Stimulated activated effector memory CD8-positive, alpha-beta T cell treated with anti-CD3 and anti-CD28 coated beads, Interleukin-12 subunit alpha, Interleukin-12 subunit beta, amount 100 ng/mL, for 72 hours (primary cell): ENCODE data around the gene IRF6.
A peak's percentile ranks its signal among the peaks of the same experiment; 100 is the strongest.
"Not testable (repeated sequence)": the region's sequence is repeated elsewhere in the genome, so short reads cannot be mapped to it uniquely, and the experiment has no call there.

Experiments
- ATAC-seq: fragments of 150-1000 bp; cut with Tn5 transposase; 2 replicates; pipeline ENCODE4 v1.10.0; 2021
- DNase-seq, 2 donors: peaks; one replicate each; pipeline ENCODE4 v3.0.0; 2021 to 2022; ENCODE audit warnings: low spot score in 2 of 2
- H3K27ac Mint-ChIP-seq: one replicate; pipeline ENCODE4 v1.8.0; 2022; ENCODE audit warnings: mild to moderate bottlenecking, mixed read lengths
- H3K36me3 Mint-ChIP-seq: one replicate; pipeline ENCODE4 v1.8.0; 2022; ENCODE audit warnings: mild to moderate bottlenecking, mixed read lengths
- H3K4me1 Mint-ChIP-seq: one replicate; pipeline ENCODE4 v1.8.0; 2022; ENCODE audit warnings: mixed read lengths
- H3K4me3 Mint-ChIP-seq: one replicate; pipeline ENCODE4 v1.8.0; 2022; ENCODE audit warnings: mild to moderate bottlenecking, mixed read lengths
- H3K9me3 Mint-ChIP-seq: one replicate; pipeline ENCODE4 v1.8.0; 2022; ENCODE audit warnings: mixed read lengths

Gene IRF6

GRCh38 chr1:209808059-209808581 lies 2.2 kb upstream of the IRF6 start:
- no peak overlapping the region for H3K4me3 Mint-ChIP-seq
- DNase-seq: no peak
- peaks cover 21% of the 10 kb centered on the region for H3K4me1 Mint-ChIP-seq
- no peak for ATAC-seq
- H3K9me3 Mint-ChIP-seq: no peaks in the 10 kb centered on the region
- no peaks in the 10 kb centered on the region for H3K36me3 Mint-ChIP-seq
- no peak overlapping the region for H3K27ac Mint-ChIP-seq

- Mint-ChIP-seq H3K4me3 (no peak overlapping the region), H3K27ac (no peak overlapping the region), H3K4me1 (peaks cover 21% of the 10 kb centered on the region), H3K9me3 (no peaks in the 10 kb centered on the region), H3K36me3 (no peaks in the 10 kb centered on the region)
- no peak for ATAC-seq
- DNase-seq: no peak
Measured at GRCh38 chr1:209807509-209807908, 1.6 kb upstream of the IRF6 start.

- peak overlapping the region; percentile 84 for H3K27ac Mint-ChIP-seq
Measured at GRCh38 chr1:209805341-209805781, 581 bp downstream of the IRF6 start.

GRCh38 chr1:209803568-209803967 lies 2.4 kb downstream of the IRF6 start:
- Mint-ChIP-seq H3K27ac (no peak overlapping the region), H3K4me3 (no peak overlapping the region), H3K4me1 (peaks cover 21% of the 10 kb centered on the region), H3K9me3 (no peaks in the 10 kb centered on the region), H3K36me3 (no peaks in the 10 kb centered on the region)
- ATAC-seq: no peak
- no peak for DNase-seq

More at GRCh38 chr1:209805341-209805781, 581 bp downstream of the IRF6 start:
- peaks cover 21% of the 10 kb centered on the region for H3K4me1 Mint-ChIP-seq
- DNase-seq: no peak
- no peaks in the 10 kb centered on the region for H3K36me3 Mint-ChIP-seq
- no peak for ATAC-seq
- H3K9me3 Mint-ChIP-seq: no peaks in the 10 kb centered on the region
- peak overlapping the region; percentile 86 for H3K4me3 Mint-ChIP-seq

GRCh38 chr1:209802780-209803152 lies 3.2 kb downstream of the IRF6 start:
- H3K4me3 Mint-ChIP-seq: no peak overlapping the region

GRCh38 chr1:209802117-209802779 lies 3.7 kb downstream of the IRF6 start:
- DNase-seq: no peak
- Mint-ChIP-seq H3K4me1 (peaks cover 18% of the 10 kb centered on the region), H3K36me3 (no peaks in the 10 kb centered on the region), H3K27ac (no peak overlapping the region), H3K4me3 (no peak overlapping the region), H3K9me3 (no peaks in the 10 kb centered on the region)
- no peak for ATAC-seq

More at GRCh38 chr1:209802780-209803152, 3.2 kb downstream of the IRF6 start:
- DNase-seq (no peak), ATAC-seq (no peak)
- no peak overlapping the region for H3K27ac Mint-ChIP-seq
- no peaks in the 10 kb centered on the region for H3K36me3 Mint-ChIP-seq
- peaks cover 18% of the 10 kb centered on the region for H3K4me1 Mint-ChIP-seq
- no peaks in the 10 kb centered on the region for H3K9me3 Mint-ChIP-seq

- Mint-ChIP-seq H3K4me3 (no peak overlapping the region), H3K27ac (no peak overlapping the region), H3K36me3 (no peaks in the 10 kb centered on the region), H3K9me3 (no peaks in the 10 kb centered on the region), H3K4me1 (peaks cover 15% of the 10 kb centered on the region)
- ATAC-seq (no peak), DNase-seq (no peak)
Measured at GRCh38 chr1:209800984-209801834, 4.7 kb downstream of the IRF6 start.

- H3K36me3 Mint-ChIP-seq: no peaks in the 10 kb centered on the region
- ATAC-seq (no peak), DNase-seq (no peak)
Measured at GRCh38 chr1:209797978-209798639, 7.8 kb downstream of the IRF6 start.

GRCh38 chr1:209793711-209794110 lies 12.2 kb downstream of the IRF6 start:
- not testable (repeated sequence) for H3K4me3 Mint-ChIP-seq, H3K9me3 Mint-ChIP-seq, ATAC-seq, H3K36me3 Mint-ChIP-seq, H3K4me1 Mint-ChIP-seq, H3K27ac Mint-ChIP-seq, DNase-seq

More at GRCh38 chr1:209797978-209798639, 7.8 kb downstream of the IRF6 start:
- Mint-ChIP-seq H3K4me3 (no peak overlapping the region), H3K27ac (no peak overlapping the region), H3K9me3 (no peaks in the 10 kb centered on the region), H3K4me1 (no peaks in the 10 kb centered on the region)

- Mint-ChIP-seq H3K4me1 (no peaks in the 10 kb centered on the region), H3K27ac (no peak overlapping the region), H3K36me3 (no peaks in the 10 kb centered on the region), H3K4me3 (no peak overlapping the region), H3K9me3 (no peaks in the 10 kb centered on the region)
- DNase-seq (no peak), ATAC-seq (no peak)
Measured at GRCh38 chr1:209791920-209792319, 14.0 kb downstream of the IRF6 start.

GRCh38 chr1:209790286-209791193 lies 15.4 kb downstream of the IRF6 start:
- Mint-ChIP-seq H3K27ac (no peak overlapping the region), H3K9me3 (no peaks in the 10 kb centered on the region), H3K4me3 (no peak overlapping the region), H3K4me1 (no peaks in the 10 kb centered on the region), H3K36me3 (no peaks in the 10 kb centered on the region)
- DNase-seq (no peak), ATAC-seq (no peak)

- Mint-ChIP-seq H3K27ac (no peak overlapping the region), H3K4me1 (peaks cover 7% of the 10 kb centered on the region), H3K36me3 (peaks cover 11% of the 10 kb centered on the region), H3K4me3 (no peak overlapping the region), H3K9me3 (no peaks in the 10 kb centered on the region)
- ATAC-seq: no peak
- DNase-seq: no peak
Measured at GRCh38 chr1:209789245-209789644, 16.7 kb downstream of the IRF6 start.

- H3K4me1 Mint-ChIP-seq: peaks cover 23% of the 10 kb centered on the region
- peaks cover 24% of the 10 kb centered on the region for H3K36me3 Mint-ChIP-seq
- H3K27ac Mint-ChIP-seq: no peak overlapping the region
- ATAC-seq (no peak), DNase-seq (no peak)
- no peaks in the 10 kb centered on the region for H3K9me3 Mint-ChIP-seq
- no peak overlapping the region for H3K4me3 Mint-ChIP-seq
Measured at GRCh38 chr1:209787551-209787950, 18.4 kb downstream of the IRF6 start.

- Mint-ChIP-seq H3K4me3 (no peak overlapping the region), H3K9me3 (no peaks in the 10 kb centered on the region), H3K27ac (no peak overlapping the region), H3K36me3 (peaks cover 24% of the 10 kb centered on the region), H3K4me1 (peaks cover 28% of the 10 kb centered on the region)
- ATAC-seq: no peak
- DNase-seq: no peak
Measured at GRCh38 chr1:209786146-209786545, 19.8 kb downstream of the IRF6 start.
